GM12891 (cell line): ENCODE measurements around the gene PPP2R3A.

Experiments used
- POLR2A ChIP-seq: IDR thresholded peaks from 2 replicates; pipeline ENCODE4 v1.6.1; 2011; ENCODE audit warnings: low read depth, low read length, control low read depth
- POLR2AphosphoS5 ChIP-seq: IDR thresholded peaks from 2 replicates; pipeline ENCODE4 v1.6.1; 2011; ENCODE audit warnings: low read depth, low read length, control low read depth
- SPI1 ChIP-seq: IDR thresholded peaks from 2 replicates; pipeline ENCODE4 v1.6.1; 2011; ENCODE audit warnings: low read depth, low read length, control low read depth
- TAF1 ChIP-seq: IDR thresholded peaks from 2 replicates; pipeline ENCODE4 v1.6.1; 2011; ENCODE audit warnings: low read depth, low read length, control low read depth

DNA sequence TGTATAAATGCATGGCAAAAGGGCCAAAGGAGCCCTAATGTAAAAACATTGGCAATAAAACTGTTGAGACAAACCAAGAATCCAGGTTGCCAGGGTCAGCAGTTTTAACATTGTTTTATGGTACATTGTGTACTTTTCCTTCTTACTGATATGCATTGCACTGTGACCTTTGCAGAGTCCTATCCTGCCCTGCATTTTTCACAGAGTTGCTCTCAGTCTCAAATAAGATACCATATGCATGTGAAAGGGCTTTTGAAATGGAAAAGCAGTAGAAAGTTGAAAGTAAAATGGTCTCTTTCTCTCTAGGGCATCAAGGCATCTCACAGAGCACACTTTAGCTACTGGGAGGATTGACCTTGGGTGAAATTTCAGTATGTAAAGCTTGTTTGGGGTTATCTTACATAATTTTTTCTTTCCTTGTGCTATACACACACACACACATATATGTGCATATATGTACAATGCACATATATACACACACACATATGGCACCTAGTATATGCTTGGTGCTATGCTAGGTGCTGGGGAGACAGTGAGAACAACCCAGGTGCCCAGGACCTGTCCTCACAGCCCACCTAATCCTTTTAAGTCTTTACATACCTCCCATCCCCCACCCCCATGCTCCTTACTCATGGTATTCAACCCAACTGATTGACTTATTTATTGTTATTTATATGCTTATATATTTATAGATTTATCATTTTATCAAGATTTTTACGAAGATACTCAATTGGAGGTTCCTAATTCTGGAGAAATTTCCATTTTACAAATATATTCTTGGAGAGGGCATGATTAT is 1.2 kb upstream of the PPP2R3A start:
- TF ChIP-seq POLR2A (no peak), POLR2AphosphoS5 (no peak), SPI1 (no peak), TAF1 (no peak)
